Stimulated activated CD8-positive, alpha-beta memory T cell treated with anti-CD3 and anti-CD28 coated beads, Interleukin-4, amount 100 ng/mL, for 1 hour (primary cell): Measurements from ENCODE around the gene TFAP2E.

ENCODE experiments used
- DNase-seq, 2 donors: peaks; one replicate each; pipeline ENCODE4 v3.0.0-alpha.2; 2020; ENCODE audit warnings: low read depth in 2 of 2, low spot score in 1 of 2

Gene TFAP2E

DNA sequence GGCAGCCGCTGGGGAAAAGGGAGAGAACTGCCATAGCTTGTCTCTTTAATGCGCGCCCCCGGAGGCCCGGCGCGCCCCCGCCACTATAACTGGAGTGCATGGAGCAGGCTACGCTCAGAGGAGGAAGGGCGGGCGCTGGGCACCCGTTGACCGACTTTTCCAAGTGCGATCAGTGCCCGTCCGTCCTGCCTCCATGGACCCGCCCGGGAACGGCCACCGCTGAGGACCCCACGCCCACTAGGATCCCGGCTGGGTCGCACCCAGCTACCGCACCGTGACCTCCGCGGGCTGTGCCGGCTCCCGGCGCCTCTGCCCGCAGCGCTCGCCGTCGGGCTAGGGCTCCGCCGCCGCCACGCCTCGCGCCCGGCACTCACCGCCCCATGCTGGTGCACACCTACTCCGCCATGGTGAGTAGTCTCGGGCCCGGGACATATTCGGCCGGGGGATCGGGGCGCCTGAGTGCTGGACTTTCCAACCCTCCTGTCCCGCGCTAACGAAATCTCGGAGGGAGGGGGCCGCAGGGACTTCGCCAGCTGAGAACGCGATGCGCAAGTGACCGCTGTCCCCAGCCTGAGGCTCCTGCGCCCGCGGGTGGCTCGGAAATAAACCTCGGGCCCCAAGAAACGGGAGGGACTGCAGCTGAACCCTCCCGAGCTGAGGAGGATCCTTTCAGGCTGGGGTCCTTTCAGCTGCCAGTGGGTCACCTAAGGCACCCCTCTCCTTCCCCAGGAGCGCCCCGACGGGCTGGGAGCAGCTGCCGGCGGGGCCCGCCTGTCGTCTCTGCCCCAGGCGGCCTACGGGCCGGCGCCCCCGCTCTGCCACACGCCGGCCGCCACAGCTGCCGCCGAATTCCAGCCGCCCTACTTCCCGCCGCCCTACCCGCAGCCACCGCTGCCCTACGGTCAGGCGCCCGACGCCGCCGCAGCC lies at the start of gene TFAP2E:
TFAP2E (plus strand) TSS at position 117 of the 927 bp plus-strand sequence; CDS start at position 381, 264 bp downstream.
- no peak for DNase-seq

DNA sequence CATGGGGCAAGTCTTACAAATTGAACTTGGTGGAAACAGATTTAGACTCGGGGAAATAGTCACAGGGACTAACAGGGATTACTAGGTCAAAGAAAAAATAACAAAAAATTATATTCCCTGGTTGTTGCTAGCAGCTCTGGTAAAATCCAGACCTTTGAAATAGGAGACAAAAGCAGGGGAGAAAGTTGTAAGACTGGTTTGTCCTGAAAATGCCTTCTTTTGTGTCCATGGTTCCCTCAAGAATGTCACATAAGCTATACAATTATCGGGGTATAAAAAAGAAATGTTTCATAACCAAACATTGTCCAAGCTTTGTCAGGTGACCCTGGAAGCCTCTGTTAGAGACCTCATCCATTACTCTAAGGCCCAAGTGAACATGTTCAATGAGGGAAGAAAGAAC lies 49.0 kb upstream of the TFAP2E start:
- no peak for DNase-seq

DNA sequence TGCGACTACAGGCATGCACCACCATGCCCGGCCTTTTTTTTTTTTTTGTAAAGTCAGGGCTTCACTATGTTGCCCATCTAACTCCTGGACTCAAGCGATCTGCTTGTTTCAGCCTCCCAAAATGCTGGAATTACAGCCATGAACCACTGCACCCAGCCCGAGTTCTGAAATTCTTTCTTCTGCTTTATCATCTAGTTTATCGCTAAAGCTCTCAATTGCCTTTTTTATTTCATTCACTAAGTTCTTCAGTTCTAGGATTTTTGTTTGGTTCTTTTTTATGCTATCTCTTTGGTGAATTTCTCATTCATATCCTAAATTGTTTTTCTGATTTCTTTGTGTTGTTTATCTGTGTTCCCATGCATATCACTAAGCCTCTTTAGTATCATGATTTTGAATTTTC lies 42.9 kb upstream of the TFAP2E start:
- no peak for DNase-seq

DNA sequence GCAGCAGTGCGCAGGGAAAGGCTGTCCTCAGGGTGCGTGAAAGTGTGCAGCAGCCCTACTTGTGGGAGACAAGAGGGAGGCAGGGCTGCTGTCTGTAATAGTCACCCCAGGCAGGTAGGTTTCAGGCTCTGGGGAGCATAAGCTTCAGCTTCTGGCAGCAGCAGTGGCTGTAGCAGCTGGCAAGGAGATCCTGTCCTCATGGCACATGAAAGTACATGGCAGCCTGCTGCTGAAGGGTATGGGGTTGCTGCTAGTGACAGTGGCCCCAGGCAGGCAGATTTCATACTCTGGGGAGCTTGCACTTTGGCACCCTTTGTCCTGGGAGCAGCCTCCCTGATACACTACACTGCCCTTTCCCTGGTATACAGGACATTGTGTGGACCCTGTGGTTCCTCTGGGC lies 42.2 kb upstream of the TFAP2E start:
- no peak for DNase-seq

DNA sequence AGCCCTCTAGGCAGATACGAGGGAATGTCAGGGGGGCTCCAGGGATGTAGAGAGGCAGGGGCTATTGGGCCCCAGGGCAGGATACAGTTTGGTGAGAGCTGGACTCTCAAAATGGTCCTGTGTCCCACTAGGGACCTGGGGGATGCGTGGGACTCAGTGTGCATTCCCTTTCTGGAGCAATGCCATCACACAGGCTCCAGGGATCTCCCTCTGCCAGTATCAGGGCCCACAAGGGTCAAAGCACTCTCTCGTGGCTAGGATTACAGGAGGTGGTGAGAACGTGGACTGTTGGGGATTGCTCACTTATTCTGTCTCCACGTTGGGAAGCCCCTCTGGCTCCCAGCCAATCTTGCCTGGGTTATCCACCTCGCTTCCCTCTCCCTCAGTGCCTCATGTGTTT lies 41.7 kb upstream of the TFAP2E start:
- DNase-seq = no peak

DNA sequence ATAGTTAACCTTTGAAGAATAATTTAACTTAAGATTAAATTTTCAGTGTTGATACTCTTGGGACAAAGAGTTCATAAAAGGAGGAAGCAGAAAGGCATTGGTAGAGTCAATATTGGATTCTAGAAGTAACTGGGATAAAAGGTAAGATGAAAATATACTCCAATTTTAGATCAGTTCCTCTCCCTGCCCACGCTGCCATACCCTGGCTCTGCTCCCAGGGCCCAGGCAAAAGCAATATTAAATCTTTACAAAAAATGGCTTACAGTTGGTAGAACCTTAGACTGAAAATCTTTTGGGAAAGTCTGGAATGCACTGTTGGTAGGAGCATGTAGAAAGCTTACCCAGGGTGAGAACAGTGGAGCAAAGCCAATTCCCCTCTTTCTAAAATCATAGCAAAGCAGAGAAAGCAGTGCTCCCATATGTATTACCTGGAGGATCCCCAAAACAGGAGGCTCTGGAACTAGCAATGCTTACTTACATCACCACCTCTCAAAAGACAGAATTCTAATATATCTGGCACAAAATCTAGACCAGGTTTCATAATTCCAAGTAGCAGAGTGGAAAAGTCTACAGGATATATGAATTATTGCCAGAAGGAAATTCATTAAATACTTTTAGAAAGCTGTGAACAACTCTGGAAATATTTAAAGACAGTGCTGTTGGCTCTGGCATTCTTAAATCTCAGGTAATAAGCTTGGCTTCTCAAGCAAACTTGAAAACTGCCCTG lies 40.5 kb upstream of the TFAP2E start:
- DNase-seq = no peak

DNA sequence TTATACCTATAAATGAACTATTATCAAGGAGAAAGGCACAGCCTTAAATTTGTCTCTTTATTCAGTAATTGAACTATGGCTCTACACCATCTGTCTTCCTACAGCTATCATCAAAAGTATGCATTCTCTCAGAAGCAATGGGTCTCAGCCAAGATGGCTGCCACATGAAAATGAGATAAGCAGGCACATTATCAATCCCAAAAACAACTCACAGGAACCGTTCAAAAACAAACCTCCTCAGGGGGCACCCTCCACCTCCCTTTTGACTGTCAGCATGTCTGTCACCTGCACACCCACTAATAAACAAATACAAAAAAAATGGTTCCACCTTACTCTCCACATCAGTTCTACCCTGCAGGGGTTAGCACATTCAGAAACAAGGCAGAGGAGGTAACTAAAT lies 39.5 kb upstream of the TFAP2E start:
- no peak for DNase-seq

DNA sequence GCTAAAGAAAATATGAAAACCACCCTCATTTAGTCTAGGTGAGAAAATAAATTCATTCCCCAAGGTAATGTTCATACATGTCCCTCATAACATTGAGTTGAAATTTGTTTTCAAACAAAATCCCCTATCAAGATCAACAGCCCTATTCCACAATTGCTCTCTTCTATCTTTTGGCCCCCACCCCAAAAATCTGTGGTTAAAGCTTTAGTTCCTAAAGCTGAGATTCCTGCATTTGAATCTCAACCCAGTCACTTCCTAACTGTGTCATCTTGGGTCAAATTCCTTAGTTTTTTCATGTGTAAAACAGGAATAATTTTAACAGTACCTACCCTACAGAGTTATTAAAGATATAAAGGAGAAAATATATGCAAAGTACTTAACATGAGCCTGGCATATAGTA lies 37.9 kb upstream of the TFAP2E start:
- no peak for DNase-seq

DNA sequence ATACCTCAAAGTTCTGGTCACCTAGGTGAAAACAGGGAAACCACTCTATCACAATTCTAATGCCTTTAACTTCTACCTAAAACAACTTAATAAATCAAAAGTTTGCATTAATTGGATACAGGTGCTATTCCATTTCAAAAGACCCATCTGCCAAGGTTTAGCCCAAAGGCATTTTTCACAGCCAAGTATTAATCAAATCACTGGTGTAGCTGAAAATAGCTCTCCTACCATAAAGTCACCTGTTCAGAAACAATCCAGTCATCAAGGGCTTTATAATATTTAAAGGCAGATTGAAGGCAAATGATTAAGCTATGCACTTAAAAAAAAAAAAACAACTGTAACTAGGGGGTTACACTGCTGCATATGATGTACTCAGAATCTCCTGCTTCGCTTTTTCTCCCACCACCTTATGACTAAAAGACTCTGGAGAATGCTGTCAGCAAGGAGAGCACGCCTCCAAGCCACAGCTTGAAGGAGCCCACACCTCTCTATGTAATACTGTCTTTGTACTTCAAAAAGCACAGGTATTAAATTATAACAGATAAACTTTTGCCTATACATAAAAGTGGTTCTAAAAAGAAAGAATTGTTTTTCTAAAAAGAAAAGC lies 36.5 kb upstream of the TFAP2E start:
- DNase-seq = no peak

DNA sequence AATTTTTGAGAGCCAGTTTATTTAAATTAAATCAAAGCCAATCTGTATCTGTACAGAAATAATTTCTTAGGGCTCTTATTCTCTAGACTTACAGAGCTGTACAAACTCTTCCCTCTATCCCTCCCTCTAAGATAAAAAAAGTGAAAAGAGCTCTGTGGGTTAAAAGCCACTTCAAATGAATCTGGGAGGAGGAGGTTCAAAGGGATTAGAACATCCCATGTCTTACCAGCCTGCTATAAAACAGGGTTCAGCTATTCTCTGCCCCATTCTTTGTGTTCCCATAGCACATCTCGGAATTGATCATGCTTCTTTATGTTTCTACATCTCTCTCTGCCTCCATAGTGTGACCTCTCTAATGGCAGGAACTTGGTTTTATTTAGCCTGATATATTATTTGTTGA lies 35.3 kb upstream of the TFAP2E start:
- no peak for DNase-seq

DNA sequence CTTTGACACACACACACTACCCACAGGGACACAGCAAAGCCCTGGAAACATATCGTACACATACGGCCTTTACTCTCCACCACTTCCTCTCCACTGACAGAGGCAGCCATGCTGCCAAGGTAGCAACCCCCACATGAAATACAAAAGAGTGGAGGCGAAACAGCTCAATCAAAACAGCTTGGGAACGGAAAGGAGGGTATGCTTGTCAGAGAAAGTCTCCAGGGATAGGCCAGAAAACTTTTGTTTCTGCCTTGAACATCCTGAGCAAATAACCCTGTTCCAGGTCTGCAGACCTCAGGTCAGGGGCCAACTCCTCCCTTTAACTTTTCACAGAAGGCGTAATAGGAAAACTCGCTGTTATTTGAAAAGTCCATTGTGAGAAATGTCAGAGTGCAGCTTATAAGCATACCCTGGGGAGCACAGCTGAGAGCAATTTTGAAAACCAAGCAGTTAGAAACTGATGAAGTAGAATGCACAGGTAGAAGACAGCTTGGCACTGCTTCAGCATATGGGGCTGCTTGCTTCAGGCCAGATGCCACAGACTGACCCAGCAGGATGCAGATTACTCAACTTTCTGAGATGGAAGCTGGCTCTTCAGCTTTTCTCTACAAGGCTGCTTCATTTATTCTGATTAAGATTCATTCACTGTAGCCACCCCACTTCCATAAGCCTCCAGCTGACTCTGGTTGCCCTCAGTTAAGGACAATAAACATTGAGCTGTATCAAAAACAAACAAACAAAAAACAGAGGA lies 33.9 kb upstream of the TFAP2E start:
- no peak for DNase-seq

DNA sequence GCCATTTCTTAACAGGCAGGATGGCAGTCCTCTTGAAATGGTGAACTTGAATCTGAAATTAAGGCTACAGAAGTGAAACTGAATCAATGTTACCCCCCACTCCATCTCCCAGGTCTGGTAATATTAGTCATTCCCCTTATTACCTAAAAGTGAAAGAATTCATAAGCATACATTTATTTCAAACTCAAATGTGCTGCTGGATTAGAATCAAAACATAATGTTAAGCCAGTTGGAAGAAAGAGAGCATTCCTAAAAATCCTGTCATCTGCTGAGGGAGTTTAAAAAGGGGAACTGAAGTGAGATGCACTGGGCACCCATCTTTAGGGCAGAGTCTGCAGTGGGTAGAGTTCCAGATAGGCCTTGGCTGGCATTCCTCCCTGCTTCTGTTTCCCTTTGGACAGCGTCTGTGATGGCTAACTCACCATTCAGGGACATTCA lies 33.3 kb upstream of the TFAP2E start:
- DNase-seq = no peak

DNA sequence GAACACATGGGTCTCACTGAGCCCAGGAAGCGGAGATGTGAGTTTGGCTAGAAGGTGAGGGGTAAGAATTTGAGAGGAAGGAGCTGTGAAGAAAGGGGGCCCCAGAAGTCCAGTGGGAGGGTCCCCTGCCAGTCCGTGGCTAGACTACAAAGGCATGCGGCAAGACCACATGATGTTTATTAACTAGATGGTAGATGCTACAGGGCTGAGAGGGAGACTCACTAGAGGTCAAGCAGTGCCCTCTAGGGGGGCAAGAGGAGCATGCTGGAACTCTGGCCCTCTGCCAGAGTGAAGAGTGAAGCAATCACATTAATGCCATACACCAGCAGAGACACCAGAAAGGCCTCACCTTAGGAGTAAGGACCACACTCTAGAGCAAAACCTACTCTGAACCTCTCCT lies 28.1 kb upstream of the TFAP2E start:
- no peak for DNase-seq

DNA sequence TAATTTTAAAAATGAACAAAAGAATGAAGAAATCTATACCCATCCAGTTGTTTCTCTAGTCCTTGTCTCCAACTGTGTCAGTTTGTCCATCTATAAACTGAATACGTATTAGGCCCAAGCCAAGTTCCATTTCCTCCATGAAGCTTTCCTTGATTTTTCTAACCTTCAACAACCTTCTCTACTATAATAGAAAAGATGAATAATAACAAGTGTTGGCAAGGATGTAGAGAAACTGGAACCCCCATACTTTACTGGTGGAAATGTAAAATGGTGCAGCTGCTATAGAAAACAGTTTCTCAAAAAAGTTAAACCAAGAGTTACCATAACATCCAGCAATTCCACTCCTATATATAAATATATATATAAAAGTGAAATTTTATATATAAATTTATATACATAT lies 26.5 kb upstream of the TFAP2E start:
- DNase-seq = no peak

DNA sequence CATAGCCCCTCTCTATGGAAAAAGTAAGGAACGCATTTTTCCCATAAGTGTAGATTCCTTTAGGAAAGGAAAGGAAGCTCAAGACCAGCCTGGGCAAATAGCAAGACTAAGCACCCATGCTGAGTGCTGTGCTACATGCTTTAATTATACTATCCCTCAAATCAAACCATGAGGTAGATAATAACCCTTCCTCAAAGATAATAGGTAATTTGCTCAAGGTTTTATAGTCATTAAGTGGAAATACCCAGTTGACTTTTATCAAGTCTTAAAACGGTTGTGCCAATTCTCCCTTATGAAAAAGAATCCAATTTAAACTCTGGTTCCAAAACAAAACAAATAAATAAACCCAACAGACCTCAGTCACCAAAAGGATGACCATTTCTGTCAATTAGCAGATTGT lies 19.3 kb upstream of the TFAP2E start:
- DNase-seq = no peak

DNA sequence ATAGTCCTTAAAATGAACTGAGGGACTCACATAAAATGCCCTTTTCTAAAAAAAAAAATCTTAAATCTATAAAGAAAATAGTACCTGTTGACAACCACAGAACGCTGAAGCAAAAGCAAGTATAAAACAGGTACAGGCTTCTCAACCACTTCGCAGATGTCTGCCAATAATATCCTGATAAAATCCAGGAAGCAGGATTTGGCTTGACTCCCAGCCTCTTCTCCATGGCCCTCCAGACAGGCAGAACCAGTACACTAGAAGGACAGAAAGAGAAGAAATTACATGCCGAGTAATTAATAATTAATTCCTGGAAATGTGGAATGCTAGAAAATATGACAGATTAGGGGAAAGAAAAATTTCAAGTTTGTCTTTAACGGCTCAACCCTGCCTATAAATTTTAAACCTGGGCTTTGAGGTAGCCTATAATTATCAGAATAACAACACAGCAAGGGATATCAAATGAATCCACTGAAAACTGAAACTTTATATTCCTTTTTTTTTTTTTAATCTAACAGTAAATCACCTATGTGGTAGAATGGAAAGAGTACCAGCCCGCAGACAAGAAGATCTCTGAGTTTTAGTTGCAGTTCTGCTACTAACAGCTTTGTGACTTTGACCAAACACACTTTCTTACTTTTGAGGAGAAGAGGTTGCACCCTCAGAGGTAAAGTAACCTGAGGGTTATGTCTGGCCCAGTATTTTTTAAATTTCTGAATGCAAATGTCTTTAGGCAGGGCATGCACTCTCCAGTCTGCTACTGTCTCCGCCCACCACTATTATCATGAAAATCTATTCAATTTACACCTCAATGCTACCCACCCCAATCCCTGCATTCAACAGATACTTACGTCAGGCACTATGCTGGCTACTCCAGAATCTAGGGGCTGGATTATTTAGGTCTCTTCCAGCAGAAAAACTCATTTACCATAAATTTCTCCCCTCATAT lies 18.6 kb upstream of the TFAP2E start:
- DNase-seq = no peak

DNA sequence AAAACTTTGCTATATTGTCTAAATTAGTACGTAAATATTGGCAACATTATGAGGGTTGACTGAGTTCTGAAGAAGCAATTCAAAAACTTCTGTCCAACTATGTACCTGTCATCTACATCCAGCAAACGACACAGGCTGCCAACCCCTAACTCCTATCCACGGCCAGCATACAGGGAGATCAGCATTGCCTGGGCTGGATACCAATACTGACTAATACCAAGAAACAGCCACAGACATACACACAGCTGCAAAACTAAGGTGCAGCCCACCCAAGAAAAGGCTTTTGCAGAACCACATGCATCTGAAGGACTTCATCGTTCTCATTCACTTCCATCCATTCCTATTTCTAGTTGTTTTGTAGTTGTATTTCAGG lies 17.9 kb upstream of the TFAP2E start:
- DNase-seq = no peak

DNA sequence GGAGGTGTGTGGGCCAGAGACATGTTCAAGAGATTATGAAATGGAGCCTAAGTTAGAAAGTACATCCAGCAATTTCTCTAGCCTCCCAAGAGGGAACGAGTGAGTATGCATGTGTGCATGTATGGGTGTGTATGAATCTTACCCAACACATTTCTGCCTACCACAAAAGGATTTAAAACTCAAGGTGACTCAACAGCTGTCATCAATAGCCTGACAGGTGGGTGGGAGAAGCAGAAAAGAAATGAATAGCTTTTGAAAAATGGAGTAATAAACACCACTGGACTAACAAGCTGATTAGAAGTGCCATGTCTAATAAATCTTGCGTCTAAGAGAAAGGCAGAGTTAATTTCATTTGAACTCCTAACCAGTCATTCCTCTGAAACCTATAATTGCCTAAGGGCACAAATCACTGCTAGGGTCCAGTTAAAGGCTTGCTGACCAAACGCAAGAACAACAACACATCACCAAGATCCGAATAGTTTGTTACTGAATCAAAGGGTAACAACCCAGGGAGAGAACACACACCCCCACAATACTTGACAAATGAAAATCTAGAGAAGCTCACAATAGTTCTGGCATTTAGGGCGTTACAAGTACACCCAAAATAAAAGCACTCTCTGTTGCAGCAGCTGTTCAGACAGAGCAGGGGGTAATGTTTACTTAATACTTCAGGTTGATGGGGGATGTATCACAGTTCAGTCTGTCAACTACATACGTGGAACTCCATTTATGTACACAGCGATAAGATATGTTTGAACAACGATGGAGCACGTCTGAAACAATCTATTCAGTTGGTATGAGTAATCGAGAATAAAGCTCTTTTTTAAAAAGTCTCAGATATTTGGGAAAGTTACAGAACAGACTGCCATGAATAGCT lies 17.3 kb upstream of the TFAP2E start:
- DNase-seq = no peak

DNA sequence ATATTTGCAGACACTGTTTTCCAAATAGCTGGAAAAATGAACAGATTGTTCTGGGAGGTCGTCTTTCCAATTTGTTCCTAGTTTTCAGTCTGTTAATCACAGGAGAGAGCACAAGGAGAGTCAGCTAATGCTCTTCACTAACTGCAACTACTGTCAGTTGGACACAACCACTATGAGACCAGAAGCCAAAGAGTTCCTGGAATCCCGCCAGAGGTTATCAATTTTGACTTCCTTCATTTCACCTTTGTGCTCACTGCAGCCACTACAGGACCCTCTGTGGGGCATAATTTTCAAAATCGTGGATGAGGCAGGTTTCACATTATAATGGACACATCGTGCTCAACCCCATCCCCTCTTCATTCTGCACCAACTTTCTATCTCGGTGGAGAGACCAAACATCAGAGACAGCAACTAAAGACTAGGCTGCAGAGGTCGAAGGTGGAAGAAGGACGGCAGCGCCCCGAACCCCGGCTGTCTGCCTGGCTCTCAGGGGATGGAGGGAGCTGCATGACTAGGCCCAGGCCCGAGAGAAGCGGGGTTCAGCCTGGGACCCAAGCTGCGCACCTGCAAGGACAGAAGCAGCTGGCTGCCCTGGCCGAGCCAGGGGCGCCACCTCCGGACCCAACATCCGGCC lies 16.5 kb upstream of the TFAP2E start:
- no peak for DNase-seq
